Stimulated activated CD8-positive, alpha-beta memory T cell treated with anti-CD3 and anti-CD28 coated beads, Interleukin-4, amount 100 ng/mL, for 1 hour (primary cell): ENCODE measurements around the gene PKD1.
"Not testable (repeated sequence)": the region's sequence is repeated elsewhere in the genome, so short reads cannot be mapped to it uniquely, and the experiment has no call there.

Source experiments
- DNase-seq, 2 donors: peaks; one replicate each; pipeline ENCODE4 v3.0.0-alpha.2; 2020; ENCODE audit warnings: low read depth in 2 of 2, low spot score in 1 of 2

Gene PKD1

GRCh38 chr16:2152695-2153506, 17.2 kb upstream of the PKD1 start:
- DNase-seq = no peak

- DNase-seq = no peak
Observed at GRCh38 chr16:2151188-2152091, 15.7 kb upstream of the PKD1 start.

GRCh38 chr16:2150418-2151187, 14.9 kb upstream of the PKD1 start:
- DNase-seq = no peak

- no peak for DNase-seq
Observed at GRCh38 chr16:2149630-2150417, 14.1 kb upstream of the PKD1 start.

- DNase-seq = no peak
Observed at GRCh38 chr16:2148714-2149629, 13.3 kb upstream of the PKD1 start.

- DNase-seq = no peak
Observed at GRCh38 chr16:2147981-2148671, 12.4 kb upstream of the PKD1 start, which contains the start of gene RAB26. Gene RAB26, plus strand, starts transcription at chr16:2148625. Its CDS starts 159 bp downstream, at chr16:2148784.

- DNase-seq = no peak
Observed at GRCh38 chr16:2147378-2147777, 11.7 kb upstream of the PKD1 start.

GRCh38 chr16:2145843-2146242, 10.1 kb upstream of the PKD1 start:
- DNase-seq = no peak

GRCh38 chr16:2143878-2144485, 8.3 kb upstream of the PKD1 start:
- no peak for DNase-seq

GRCh38 chr16:2142942-2143877, 7.5 kb upstream of the PKD1 start:
- DNase-seq = no peak

GRCh38 chr16:2135071-2135470, 627 bp downstream of the PKD1 start:
- DNase-seq = not testable (repeated sequence)

- DNase-seq = not testable (repeated sequence)
Observed at GRCh38 chr16:2133797-2134196, 1.9 kb downstream of the PKD1 start.

GRCh38 chr16:2129890-2130447, 5.7 kb downstream of the PKD1 start:
- not testable (repeated sequence) for DNase-seq

- DNase-seq = not testable (repeated sequence)
Observed at GRCh38 chr16:2129251-2129650, 6.4 kb downstream of the PKD1 start.

GRCh38 chr16:2127630-2128280, 7.9 kb downstream of the PKD1 start:
- not testable (repeated sequence) for DNase-seq

- not testable (repeated sequence) for DNase-seq
Observed at GRCh38 chr16:2126928-2127556, 8.7 kb downstream of the PKD1 start.
